ENCODE results near the gene KLHL2. TPM values are rescaled to one million over a fixed set of nuclear protein-coding genes. Genes with fewer than 3 reads are reported as not detected.

The KLHL2 gene
- total RNA-seq, 1 experiment from 2014 or later = 37.1 TPM

DNA sequence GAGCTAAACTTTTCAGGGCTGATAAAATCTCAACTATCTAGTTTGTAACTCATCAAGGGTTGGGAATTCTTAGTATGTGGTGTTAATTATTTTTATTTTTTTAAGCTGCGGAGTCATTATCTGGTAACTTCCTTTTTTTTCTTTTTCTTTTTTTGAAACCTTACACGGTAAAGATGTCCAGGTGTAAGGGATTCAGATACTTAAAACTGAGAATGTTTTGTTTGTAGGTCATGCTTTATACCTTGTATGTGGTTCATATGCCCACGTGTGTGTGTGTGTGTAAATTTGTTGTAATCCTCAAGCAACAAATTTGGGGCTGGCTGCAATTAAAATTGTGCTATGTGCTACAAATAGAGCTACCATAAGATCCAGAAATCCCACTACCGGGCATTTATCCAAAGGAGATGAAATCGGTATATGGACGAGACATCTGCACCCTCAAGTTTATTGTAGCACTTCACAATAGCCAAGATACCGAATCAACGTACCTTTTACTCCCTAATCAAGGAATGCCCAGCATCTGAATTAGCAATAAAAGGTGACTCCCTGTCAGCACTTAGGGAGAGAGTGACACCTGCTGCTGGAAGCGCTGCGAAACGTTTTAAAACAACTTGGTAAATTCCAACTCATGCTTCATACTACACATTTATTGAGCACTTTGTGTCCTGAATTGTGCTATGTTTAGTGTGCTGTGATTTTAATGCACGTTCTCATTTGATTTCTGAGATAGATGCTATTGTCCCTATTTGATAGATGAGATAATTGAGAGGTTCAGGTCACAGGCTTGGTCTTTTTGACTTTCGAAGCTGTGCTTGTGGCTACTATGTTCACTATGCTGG, 136.2 kb downstream of the KLHL2 start:
- H3K27me3 Mint-ChIP-seq (ENCODE audit: insufficient read depth, unreplicated experiment) = no peaks in the 10 kb centered on the region
- H3K4me1 Mint-ChIP-seq (ENCODE audit: insufficient read depth, unreplicated experiment) = no peaks in the 10 kb centered on the region
- no peaks in the 10 kb centered on the region for H3K9me3 Mint-ChIP-seq (ENCODE audit: unreplicated experiment)
- intact Hi-C loops (cut with micrococcal nuclease) = loop anchor here (1.0 kb wide), 1 partner anchor 212 kb away; no protein-coding TSS in a partner anchor
- BruUV-seq (replicated peaks) = no TSS peak
- CTCF ChIA-PET = interaction anchor here (0.6 to 4.0 kb wide), 7 partner anchors 10 to 231 kb away, joined by 3 to 26 read pairs (median 3); partner anchors contain the start of gene TMEM192
- no peak overlapping the region for H3K27ac Mint-ChIP-seq (ENCODE audit: low read depth, unreplicated experiment)
- H3K4me3 Mint-ChIP-seq (ENCODE audit: unreplicated experiment) = no peak overlapping the region
- TF ChIP-seq CTCF (IDR thresholded peaks at IDR 0.05; ENCODE audit: unreplicated experiment) = no peak
- no peak for DNase-seq (ENCODE audit: unreplicated experiment)
- H3K36me3 Mint-ChIP-seq (ENCODE audit: insufficient read depth, unreplicated experiment) = peaks cover 57% of the 10 kb centered on the region
- POLR2A ChIA-PET = interaction anchor here (1.3 to 3.5 kb wide), 5 partner anchors 8 to 231 kb away, joined by 4 to 11 read pairs (median 4); partner anchors contain the start of genes MSMO1 and TMEM192

GRCh38 chr4:165345666-165346417, 138.5 kb downstream of the KLHL2 start:
- CTCF ChIA-PET = interaction anchor here (0.6 to 4.0 kb wide), 7 partner anchors 9 to 392 kb away, joined by 3 to 26 read pairs (median 4); no protein-coding TSS in a partner anchor
- no peak for TF ChIP-seq CTCF (IDR thresholded peaks at IDR 0.05; ENCODE audit: unreplicated experiment)
- DNase-seq (ENCODE audit: unreplicated experiment) = no peak
- no TSS peak for BruUV-seq (replicated peaks)
- Mint-ChIP-seq H3K27ac (ENCODE audit: low read depth, unreplicated experiment) (no peak overlapping the region), H3K9me3 (ENCODE audit: unreplicated experiment) (no peaks in the 10 kb centered on the region), H3K4me1 (ENCODE audit: insufficient read depth, unreplicated experiment) (peaks cover 6% of the 10 kb centered on the region), H3K36me3 (ENCODE audit: insufficient read depth, unreplicated experiment) (peaks cover 34% of the 10 kb centered on the region), H3K4me3 (ENCODE audit: unreplicated experiment) (no peak overlapping the region), H3K27me3 (ENCODE audit: insufficient read depth, unreplicated experiment) (no peaks in the 10 kb centered on the region)
- POLR2A ChIA-PET = interaction anchor here (0.6 to 3.5 kb wide), 5 partner anchors 8 to 1850 kb away, joined by 3 to 11 read pairs (median 3); partner anchors contain the start of gene MSMO1
- intact Hi-C loops (cut with micrococcal nuclease) = no loop called here

DNA sequence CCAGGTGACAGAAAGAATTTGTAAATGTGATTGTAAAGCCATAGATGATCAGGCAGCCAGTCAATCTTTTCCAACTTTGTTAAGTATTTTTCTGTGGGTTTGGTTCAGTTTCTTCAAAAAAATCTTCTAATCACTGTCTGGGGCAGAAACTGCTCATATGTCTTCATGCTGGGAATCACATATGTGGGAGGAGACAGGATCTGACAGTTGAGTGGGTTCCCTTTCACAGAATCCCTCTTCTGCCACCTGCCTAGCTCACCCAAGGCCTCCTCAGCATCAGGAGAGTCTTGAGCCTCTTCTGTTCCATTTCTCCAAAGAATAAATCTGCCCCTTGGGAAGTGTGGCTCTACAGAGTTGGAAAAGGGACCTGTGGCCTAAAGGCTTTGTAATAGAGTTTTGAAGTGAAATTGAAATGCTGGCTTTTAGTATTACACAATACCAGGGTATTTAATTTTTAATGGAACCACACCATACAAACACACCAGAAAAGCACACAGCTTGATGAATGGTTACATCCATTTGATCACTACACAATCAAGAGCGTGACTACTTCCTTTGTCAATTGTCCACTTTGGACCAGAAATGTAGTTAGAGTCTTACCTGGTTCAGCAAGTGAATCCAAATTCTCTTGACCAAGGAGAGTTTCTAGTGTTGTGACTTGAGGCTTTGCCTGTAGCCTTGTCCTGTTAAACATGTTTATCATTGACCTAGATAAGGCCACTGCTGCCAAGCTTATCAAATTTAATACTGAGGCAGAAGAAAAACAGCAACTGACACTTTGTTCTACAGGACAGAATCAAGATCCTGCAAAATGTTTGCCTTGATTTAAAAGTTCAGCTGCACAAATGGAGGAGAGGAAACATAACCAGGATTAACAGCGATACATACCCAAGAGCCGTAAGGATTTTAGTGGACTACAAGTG, 140.5 kb downstream of the KLHL2 start:
- H3K4me1 Mint-ChIP-seq (ENCODE audit: insufficient read depth, unreplicated experiment) = peaks cover 6% of the 10 kb centered on the region
- no peak overlapping the region for H3K27ac Mint-ChIP-seq (ENCODE audit: low read depth, unreplicated experiment)
- BruUV-seq (replicated peaks) = no TSS peak
- no peaks in the 10 kb centered on the region for H3K27me3 Mint-ChIP-seq (ENCODE audit: insufficient read depth, unreplicated experiment)
- H3K36me3 Mint-ChIP-seq (ENCODE audit: insufficient read depth, unreplicated experiment) = peaks cover 20% of the 10 kb centered on the region
- no peaks in the 10 kb centered on the region for H3K9me3 Mint-ChIP-seq (ENCODE audit: unreplicated experiment)
- no peak for TF ChIP-seq CTCF (IDR thresholded peaks at IDR 0.05; ENCODE audit: unreplicated experiment)
- intact Hi-C loops (cut with micrococcal nuclease) = no loop called here
- POLR2A ChIA-PET = interaction anchor here (1.3 to 1.5 kb wide), 2 partner anchors 11 to 12 kb away, joined by 3 to 11 read pairs; no protein-coding TSS in a partner anchor
- no peak for DNase-seq (ENCODE audit: unreplicated experiment)
- CTCF ChIA-PET = interaction anchor here (1.1 to 12.7 kb wide), 3 partner anchors 114 to 217 kb away, joined by 4 to 92 read pairs (median 14); no protein-coding TSS in a partner anchor
- no peak overlapping the region for H3K4me3 Mint-ChIP-seq (ENCODE audit: unreplicated experiment)

All from MCF 10A (cell line).